H9 (cell line): ENCODE results near the gene MYCBPAP. TPM values are rescaled to one million over a fixed set of nuclear protein-coding genes. Genes with fewer than 3 reads are reported as not detected.
A peak's percentile ranks its signal among the peaks of the same experiment; 100 is the strongest.

Experiments
- DNase-seq: peaks from one replicate; pipeline ENCODE4 v3.0.0-alpha.2; 2017
- H2AFZ ChIP-seq: one replicate; pipeline ENCODE4 v1.6.1; 2013; ENCODE audit warnings: mild to moderate bottlenecking, low read length, control low read depth, moderate library complexity
- H2AK5ac ChIP-seq: 2 replicates; pipeline ENCODE4 v1.6.1; 2013; ENCODE audit warnings: low read length, control low read depth, mixed read lengths; ENCODE audit not compliant: insufficient read length
- H2BK120ac ChIP-seq: one replicate; pipeline ENCODE4 v1.6.1; 2013; ENCODE audit warnings: low read depth, mild to moderate bottlenecking, low read length, control low read depth, inconsistent platforms; ENCODE audit not compliant: poor library complexity, severe bottlenecking
- H2BK12ac ChIP-seq: 2 replicates; pipeline ENCODE4 v1.6.1; 2013; ENCODE audit warnings: low read length, control low read depth, mixed read lengths, low read depth; ENCODE audit not compliant: insufficient read length
- H2BK15ac ChIP-seq: 2 replicates; pipeline ENCODE4 v1.6.1; 2013; ENCODE audit warnings: low read depth, low read length, control low read depth
- H2BK20ac ChIP-seq: one replicate; pipeline ENCODE4 v1.6.1; 2013; ENCODE audit warnings: low read depth, mild to moderate bottlenecking, low read length, control low read depth, inconsistent platforms; ENCODE audit not compliant: poor library complexity, severe bottlenecking
- H2BK5ac ChIP-seq: 2 replicates; pipeline ENCODE4 v1.6.1; 2013; ENCODE audit warnings: low read length, control low read depth, mixed read lengths; ENCODE audit not compliant: insufficient read length
- H3K14ac ChIP-seq: 2 replicates; pipeline ENCODE4 v1.6.1; 2013; ENCODE audit warnings: low read length, control low read depth; ENCODE audit not compliant: insufficient read depth
- H3K18ac ChIP-seq: 2 replicates; pipeline ENCODE4 v1.6.1; 2013; ENCODE audit warnings: low read depth, mild to moderate bottlenecking, mixed read lengths, low read length, control low read depth; ENCODE audit not compliant: insufficient read length
- H3K23ac ChIP-seq: 2 replicates; pipeline ENCODE4 v1.6.1; 2013; ENCODE audit warnings: low read length, control low read depth, mixed read lengths, low read depth; ENCODE audit not compliant: insufficient read length
- H3K23me2 ChIP-seq: 2 replicates; pipeline ENCODE4 v1.6.1; 2013; ENCODE audit warnings: low read depth, mild to moderate bottlenecking, mixed read lengths, low read length, control low read depth; ENCODE audit not compliant: insufficient read length, poor library complexity, severe bottlenecking
- H3K27ac ChIP-seq: 2 replicates; pipeline ENCODE4 v1.5.1; 2013; ENCODE audit warnings: low read length, control low read depth, mixed read lengths, low read depth; ENCODE audit not compliant: insufficient read length
- H3K27me3 ChIP-seq: 2 replicates; pipeline ENCODE4 v1.6.1; 2013; ENCODE audit warnings: low read length, control low read depth, inconsistent platforms; ENCODE audit not compliant: insufficient read depth
- H3K4ac ChIP-seq: 2 replicates; pipeline ENCODE4 v1.6.1; 2013; ENCODE audit warnings: low read depth, mild to moderate bottlenecking, control low read depth, inconsistent platforms, low read length, moderate library complexity
- H3K4me1 ChIP-seq: 2 replicates; pipeline ENCODE4 v1.6.1; 2013; ENCODE audit warnings: low read length, control low read depth, inconsistent platforms; ENCODE audit not compliant: insufficient read depth
- H3K4me2 ChIP-seq: 2 replicates; pipeline ENCODE4 v1.6.1; 2013; ENCODE audit warnings: low read length, control low read depth, mixed read lengths; ENCODE audit not compliant: insufficient read length, insufficient read depth
- H3K56ac ChIP-seq: 2 replicates; pipeline ENCODE4 v1.6.1; 2013; ENCODE audit warnings: low read depth, mild to moderate bottlenecking, mixed read lengths, low read length, control low read depth; ENCODE audit not compliant: insufficient read length
- H3K79me1 ChIP-seq: 2 replicates; pipeline ENCODE4 v1.6.1; 2013; ENCODE audit warnings: low read depth, mild to moderate bottlenecking, moderate library complexity, low read length, control low read depth, inconsistent platforms; ENCODE audit not compliant: insufficient read depth, poor library complexity, severe bottlenecking
- H3K79me2 ChIP-seq: 2 replicates; pipeline ENCODE4 v1.6.1; 2013; ENCODE audit warnings: low read length, control low read depth, inconsistent platforms; ENCODE audit not compliant: insufficient read depth
- H3K9ac ChIP-seq: 2 replicates; pipeline ENCODE4 v1.6.1; 2013; ENCODE audit warnings: low read length, control low read depth, mixed read lengths; ENCODE audit not compliant: insufficient read length; ENCODE audit errors: extremely low read depth
- H3K9me3 ChIP-seq: one replicate; pipeline ENCODE4 v1.6.1; 2013; ENCODE audit warnings: low read depth, low read length, inconsistent platforms; ENCODE audit not compliant: control insufficient read depth
- H3T11ph ChIP-seq: one replicate; pipeline ENCODE4 v1.6.1; 2013; ENCODE audit warnings: mild to moderate bottlenecking, low read length, control low read depth, inconsistent platforms
- H4K20me1 ChIP-seq: one replicate; pipeline ENCODE4 v1.6.1; 2013; ENCODE audit not compliant: control insufficient read depth, insufficient read length, insufficient read depth
- H4K5ac ChIP-seq: 2 replicates; pipeline ENCODE4 v1.6.1; 2013; ENCODE audit warnings: low read depth, mild to moderate bottlenecking, mixed read lengths, low read length, control low read depth; ENCODE audit not compliant: insufficient read length
- H4K8ac ChIP-seq: replicated peaks from 2 replicates; pipeline ENCODE4 v1.6.1; 2013; ENCODE audit warnings: low read length, control low read depth, mixed read lengths, low read depth; ENCODE audit not compliant: insufficient read length
- H4K91ac ChIP-seq: 2 replicates; pipeline ENCODE4 v1.6.1; 2013; ENCODE audit warnings: low read depth, mild to moderate bottlenecking, moderate library complexity, mixed read lengths, low read length, control low read depth; ENCODE audit not compliant: insufficient read length
- H3K27ac Mint-ChIP-seq, 3 experiments: 2 replicates in 2 of 3; 3 replicates in 1 of 3; pipeline ENCODE4 v1.8.0; 2020 to 2021; ENCODE audit warnings: mixed read lengths in 3 of 3, mild to moderate bottlenecking in 1 of 3, moderate library complexity in 1 of 3
- H3K27me3 Mint-ChIP-seq: 2 replicates; pipeline ENCODE4 v1.8.0; 2021; ENCODE audit warnings: low read depth, mild to moderate bottlenecking, moderate library complexity, mixed read lengths
- H3K36me3 Mint-ChIP-seq, 3 experiments: 2 replicates in 2 of 3; 3 replicates in 1 of 3; pipeline ENCODE4 v1.8.0; 2020 to 2021; ENCODE audit warnings: low read depth in 3 of 3, mixed read lengths in 3 of 3; ENCODE audit not compliant: insufficient read depth in 1 of 3
- H3K4me1 Mint-ChIP-seq, 2 experiments: 2 replicates each; pipeline ENCODE4 v1.8.0; 2020; ENCODE audit warnings: mixed read lengths in 2 of 2
- H3K4me3 Mint-ChIP-seq, 2 experiments: 2 replicates in 1 of 2; 3 replicates in 1 of 2; pipeline ENCODE4 v1.8.0; 2020 to 2021; ENCODE audit warnings: mild to moderate bottlenecking in 2 of 2, mixed read lengths in 2 of 2, moderate library complexity in 1 of 2
- H3K9me3 Mint-ChIP-seq, 2 experiments: 2 replicates in 1 of 2; 3 replicates in 1 of 2; pipeline ENCODE4 v1.8.0; 2020; ENCODE audit warnings: mild to moderate bottlenecking in 2 of 2, mixed read lengths in 2 of 2, moderate library complexity in 1 of 2
- WGBS: extraction: QIAGEN DNeasy Blood & Tissue Kit; methylation state at CpG from one replicate; pipeline ENCODE4 v1.1.7; 2013; ENCODE audit warnings: missing lambda C conversion rate, low lambda C conversion rate, mixed read lengths; ENCODE audit not compliant: insufficient read length; ENCODE audit errors: extremely low coverage; 5-methylcytosine and 5-hydroxymethylcytosine counted together
- total RNA-seq: library from RNA; stranded (reverse); gene quantifications from 2 replicates; pipeline ENCODE4 v1.2.1, GENCODE V29; 2021
- TF ChIP-seq, protein P1 (sequence below): fragments of 200-600 bp; sonication (generic); conservative IDR thresholded peaks from 3 replicates; pipeline ENCODE4 v1.8.0; 2021; ENCODE audit warnings: antibody characterized with exemption, mild to moderate bottlenecking

The MYCBPAP gene
- total RNA-seq, 1 experiment from 2014 or later, result 1.7 TPM

- H2AFZ ChIP-seq, result no peak overlapping the region
- peaks cover 0 to 4% (median 2%) of the 10 kb centered on the region in 3 experiments; a peak in 5 of 7 replicates for H3K36me3 Mint-ChIP-seq
- DNase-seq, result no peak
- H3K9ac ChIP-seq, result no peak overlapping the region
- H3K4me1 ChIP-seq, result peaks cover 3% of the 10 kb centered on the region; the same call in 1 of the 2 replicates
- H3K4me2 ChIP-seq, result no peak overlapping the region
- no peak overlapping the region for H2BK5ac ChIP-seq
- no peak overlapping the region for H4K8ac ChIP-seq
- H3K9me3 Mint-ChIP-seq, result no peaks in the 10 kb centered on the region
- no peaks in the 10 kb centered on the region for H4K20me1 ChIP-seq
- no peak overlapping the region for H3K23ac ChIP-seq
- no peak overlapping the region for H2BK12ac ChIP-seq
- no CpG with 5 or more reads among the region's 19 CpGs for WGBS
- H3K27me3 ChIP-seq, result peaks cover 12% of the 10 kb centered on the region; the same call in 1 of the 2 replicates
- peaks cover under 1% of the 10 kb centered on the region for H3K23me2 ChIP-seq
- H3K27me3 Mint-ChIP-seq, result peaks cover 41% of the 10 kb centered on the region
- no peak overlapping the region for H3K14ac ChIP-seq
- H3T11ph ChIP-seq, result no peak overlapping the region
- no peak overlapping the region for H3K56ac ChIP-seq
- H4K91ac ChIP-seq, result no peak overlapping the region
- no peak overlapping the region for H2AK5ac ChIP-seq
- H3K27ac Mint-ChIP-seq, result no peak overlapping the region; a peak in 1 of 7 replicates
- no peaks in the 10 kb centered on the region for H3K79me1 ChIP-seq
- no peak overlapping the region for H4K5ac ChIP-seq
- H2BK20ac ChIP-seq, result no peak overlapping the region
- H3K18ac ChIP-seq, result no peak overlapping the region
- no peaks in the 10 kb centered on the region for H3K79me2 ChIP-seq
- H3K27ac ChIP-seq, result no peak overlapping the region
- no peak overlapping the region for H2BK15ac ChIP-seq
- peak overlapping the region; percentile 4 to 71; a peak in 2 of 5 replicates for H3K4me3 Mint-ChIP-seq
- H3K4me1 Mint-ChIP-seq, result peaks cover 16 to 28% of the 10 kb centered on the region in 2 experiments
- no peak overlapping the region for H3K4ac ChIP-seq
- no peak overlapping the region for H2BK120ac ChIP-seq
- H3K9me3 ChIP-seq, result no peaks in the 10 kb centered on the region
- TF ChIP-seq, protein P1, sequence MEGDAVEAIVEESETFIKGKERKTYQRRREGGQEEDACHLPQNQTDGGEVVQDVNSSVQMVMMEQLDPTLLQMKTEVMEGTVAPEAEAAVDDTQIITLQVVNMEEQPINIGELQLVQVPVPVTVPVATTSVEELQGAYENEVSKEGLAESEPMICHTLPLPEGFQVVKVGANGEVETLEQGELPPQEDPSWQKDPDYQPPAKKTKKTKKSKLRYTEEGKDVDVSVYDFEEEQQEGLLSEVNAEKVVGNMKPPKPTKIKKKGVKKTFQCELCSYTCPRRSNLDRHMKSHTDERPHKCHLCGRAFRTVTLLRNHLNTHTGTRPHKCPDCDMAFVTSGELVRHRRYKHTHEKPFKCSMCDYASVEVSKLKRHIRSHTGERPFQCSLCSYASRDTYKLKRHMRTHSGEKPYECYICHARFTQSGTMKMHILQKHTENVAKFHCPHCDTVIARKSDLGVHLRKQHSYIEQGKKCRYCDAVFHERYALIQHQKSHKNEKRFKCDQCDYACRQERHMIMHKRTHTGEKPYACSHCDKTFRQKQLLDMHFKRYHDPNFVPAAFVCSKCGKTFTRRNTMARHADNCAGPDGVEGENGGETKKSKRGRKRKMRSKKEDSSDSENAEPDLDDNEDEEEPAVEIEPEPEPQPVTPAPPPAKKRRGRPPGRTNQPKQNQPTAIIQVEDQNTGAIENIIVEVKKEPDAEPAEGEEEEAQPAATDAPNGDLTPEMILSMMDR, result no peak
These were observed 38.5 kb upstream of the MYCBPAP start for GRCh38 chr17:50469671-50470305.
